Measurements from ENCODE around the gene EBF4.

Gene EBF4

GRCh38 chr20:2745060-2745910 lies 52.7 kb downstream of the EBF4 start:
- DNase-seq: no peak

DNA sequence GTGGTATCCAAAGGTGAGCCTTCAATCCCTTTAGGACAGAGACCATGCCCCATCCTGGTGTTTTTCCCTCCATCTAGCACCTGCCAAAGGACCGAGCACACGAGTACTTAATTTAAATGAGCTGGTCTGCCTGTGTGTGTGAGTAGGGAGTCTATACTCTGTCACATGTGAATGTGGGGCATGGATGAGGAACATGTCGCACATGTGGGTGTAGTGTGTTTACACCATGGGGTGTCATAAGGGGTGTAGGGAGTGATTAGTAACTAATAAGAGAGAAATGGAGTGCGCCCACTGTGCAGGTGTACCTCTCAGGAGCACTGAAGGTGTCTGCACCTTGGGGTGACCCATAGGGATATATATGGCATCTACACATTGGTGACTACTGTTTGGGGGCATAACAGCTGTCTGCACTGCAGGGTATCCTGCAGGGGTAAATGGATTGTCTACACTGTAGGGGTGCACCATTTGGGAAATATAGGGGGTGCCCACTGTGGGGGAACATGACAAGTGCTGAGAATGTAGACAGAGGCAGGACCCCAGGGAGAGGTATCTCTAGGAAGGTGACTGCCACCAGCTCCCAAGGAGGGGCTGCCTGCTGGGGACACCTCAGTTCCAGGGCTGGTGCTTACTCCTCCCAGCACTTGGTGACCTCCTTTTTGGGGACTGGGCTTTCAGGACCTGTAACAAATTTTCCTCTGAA lies 53.5 kb downstream of the EBF4 start:
- no peak for DNase-seq

DNA sequence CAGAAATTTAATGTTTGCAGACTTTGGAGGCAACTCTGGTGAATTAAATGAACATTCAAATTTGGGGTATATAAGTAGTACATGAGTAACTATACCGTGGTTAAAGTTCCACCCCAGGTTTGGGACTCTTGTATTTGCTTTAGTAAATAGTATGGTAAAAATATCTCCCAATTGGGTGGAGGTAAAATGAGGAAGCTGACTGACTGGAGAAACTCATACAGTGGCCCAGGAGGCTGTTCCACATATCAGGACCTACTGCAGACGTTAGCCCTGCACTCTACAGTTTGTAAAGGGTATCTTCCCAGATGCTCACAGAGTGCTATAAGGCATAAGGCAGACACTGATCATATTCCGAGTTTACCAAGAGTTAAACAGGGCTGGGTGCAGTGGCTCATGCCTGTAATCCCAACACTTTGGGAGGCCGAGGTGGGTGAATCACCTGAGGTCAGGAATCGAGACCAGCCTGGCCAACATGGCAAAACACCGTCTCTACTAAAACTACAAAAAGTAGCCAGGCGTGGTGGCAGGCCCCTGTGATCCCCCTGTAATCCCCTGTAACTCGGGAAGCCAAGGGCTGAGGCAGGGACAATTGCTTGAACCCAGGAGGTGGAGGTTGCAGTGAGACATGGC lies 54.2 kb downstream of the EBF4 start:
- no peak for DNase-seq

DNA sequence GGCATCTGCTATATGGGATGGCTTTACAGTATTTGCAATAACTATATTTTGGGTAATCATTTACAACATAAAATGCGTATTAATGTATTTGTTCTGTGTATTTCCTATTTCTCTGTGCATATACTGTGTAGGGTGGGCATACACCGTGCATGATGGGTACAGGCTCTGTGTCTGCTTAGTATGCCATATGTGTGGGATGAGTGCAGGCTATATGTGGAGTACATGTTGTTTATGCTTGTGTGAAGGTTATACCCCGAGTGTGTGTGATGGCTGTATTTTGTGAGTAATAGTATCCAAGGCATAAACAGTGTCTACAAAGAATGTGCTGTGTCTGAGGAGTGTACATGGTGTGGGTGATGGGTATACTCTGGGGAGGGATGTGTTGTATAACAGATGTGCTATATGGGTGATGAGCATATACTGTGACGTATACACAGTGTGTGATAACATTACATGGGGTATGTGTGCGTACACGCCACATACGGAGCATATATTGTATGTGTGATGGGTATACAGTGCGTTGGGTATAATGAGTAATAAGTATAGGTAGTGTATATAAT lies 55.2 kb downstream of the EBF4 start:
- DNase-seq: no peak

DNA sequence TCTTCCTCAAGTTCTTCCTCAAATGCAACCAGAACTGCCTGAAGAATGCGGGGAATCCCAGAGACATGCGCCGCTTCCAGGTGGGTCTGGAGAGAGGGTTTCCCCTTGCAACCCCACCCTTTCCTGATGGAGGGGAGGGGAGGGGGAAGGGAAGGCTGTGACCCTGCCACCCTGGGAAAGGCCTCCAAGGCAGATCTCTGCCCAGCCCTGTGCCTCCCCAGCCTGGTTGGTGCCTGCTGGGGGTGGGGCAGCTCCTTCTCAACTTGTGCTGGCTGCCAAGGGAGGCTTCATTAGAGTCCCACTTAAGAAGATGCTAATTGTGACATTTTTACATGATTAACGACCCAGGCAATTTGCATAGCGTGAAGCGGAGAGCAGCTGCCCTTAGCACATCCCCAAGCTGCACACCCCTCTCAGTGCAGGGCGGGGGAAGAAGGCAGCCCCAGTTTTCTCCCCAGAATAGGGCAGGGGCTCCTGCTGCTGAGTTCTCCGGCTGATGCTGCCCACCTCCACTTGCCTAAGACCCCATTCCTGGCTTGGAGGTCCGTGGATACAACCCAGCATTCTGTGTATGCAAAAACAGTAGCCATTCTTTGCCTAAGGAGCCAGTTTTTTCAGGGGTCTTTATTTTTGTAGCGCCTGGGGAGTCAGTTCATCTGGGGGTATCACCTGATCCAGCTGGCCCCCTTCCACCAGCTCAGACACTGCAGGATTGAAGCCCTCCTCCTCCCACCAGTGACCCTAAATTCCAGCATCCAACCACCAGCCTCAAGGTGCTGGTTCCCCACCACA lies 56.2 kb downstream of the EBF4 start:
- DNase-seq: no peak

GRCh38 chr20:2749343-2749950 lies 56.9 kb downstream of the EBF4 start:
- no peak for DNase-seq

GRCh38 chr20:2749951-2750490 lies 57.4 kb downstream of the EBF4 start:
- no peak for DNase-seq

DNA sequence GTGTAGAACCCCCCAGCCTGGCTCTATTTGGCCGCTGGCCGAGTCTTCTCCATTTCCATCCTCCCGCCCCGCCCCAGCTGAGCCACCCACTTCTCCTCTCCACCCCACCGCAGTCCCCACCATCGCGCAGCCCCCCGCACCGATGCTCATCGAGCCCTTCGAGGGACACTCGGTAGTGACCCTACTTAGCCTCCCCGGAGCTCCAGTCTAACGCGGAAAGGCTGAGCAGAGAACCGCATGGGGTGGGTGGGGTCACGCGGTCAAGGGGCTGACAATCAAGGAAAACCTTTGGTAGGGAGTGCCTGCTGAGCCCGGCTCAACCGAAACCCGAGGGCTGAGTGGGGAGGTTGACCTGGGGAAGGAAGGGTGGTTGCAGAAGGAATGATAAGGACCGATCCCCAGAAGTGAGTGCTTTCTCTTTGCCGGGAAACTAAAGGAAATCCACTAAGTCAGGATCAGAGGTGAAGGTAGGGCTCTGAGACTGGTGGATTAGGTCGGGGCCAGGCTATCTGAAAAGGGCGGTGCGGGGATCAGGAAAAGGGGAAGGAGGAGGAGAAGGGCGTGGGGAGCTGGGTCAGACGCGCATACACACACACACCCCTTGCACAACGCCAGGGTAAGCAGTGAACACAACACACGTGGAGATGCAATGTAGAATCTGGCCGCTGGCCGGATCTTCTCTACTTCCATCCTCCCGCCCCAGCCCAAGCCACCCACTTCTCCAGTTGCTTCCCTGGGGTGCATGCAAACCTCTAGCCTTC lies 58.1 kb downstream of the EBF4 start:
- no peak for DNase-seq

- DNase-seq: no peak
Observed at GRCh38 chr20:2751347-2751877, 58.8 kb downstream of the EBF4 start.

DNA sequence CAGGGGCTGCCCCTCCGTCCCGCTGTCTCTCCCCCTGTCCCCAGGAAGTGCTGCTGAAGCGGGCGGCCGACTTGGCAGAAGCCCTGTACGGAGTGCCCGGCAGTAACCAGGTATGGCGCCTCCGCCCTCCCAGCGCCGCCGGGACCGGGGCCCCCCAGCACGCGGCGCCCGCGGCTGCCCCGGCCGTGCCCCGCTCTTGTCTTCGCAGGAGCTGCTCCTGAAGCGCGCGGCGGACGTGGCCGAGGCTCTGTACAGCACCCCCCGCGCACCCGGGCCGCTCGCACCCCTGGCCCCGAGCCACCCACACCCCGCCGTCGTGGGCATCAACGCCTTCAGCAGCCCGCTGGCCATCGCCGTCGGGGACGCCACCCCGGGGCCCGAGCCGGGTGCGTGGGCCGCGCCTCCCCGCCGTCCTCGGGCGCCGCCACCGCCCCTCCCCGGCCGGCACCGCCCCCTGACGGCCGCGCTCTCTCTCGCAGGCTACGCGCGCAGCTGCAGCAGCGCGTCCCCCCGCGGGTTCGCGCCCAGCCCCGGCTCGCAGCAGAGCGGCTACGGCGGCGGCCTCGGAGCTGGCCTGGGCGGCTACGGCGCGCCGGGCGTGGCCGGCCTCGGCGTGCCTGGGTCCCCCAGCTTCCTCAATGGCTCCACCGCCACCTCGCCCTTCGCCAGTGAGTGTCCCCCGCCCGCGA lies 59.4 kb downstream of the EBF4 start:
- peak; percentile 55 to 65 for DNase-seq

DNA sequence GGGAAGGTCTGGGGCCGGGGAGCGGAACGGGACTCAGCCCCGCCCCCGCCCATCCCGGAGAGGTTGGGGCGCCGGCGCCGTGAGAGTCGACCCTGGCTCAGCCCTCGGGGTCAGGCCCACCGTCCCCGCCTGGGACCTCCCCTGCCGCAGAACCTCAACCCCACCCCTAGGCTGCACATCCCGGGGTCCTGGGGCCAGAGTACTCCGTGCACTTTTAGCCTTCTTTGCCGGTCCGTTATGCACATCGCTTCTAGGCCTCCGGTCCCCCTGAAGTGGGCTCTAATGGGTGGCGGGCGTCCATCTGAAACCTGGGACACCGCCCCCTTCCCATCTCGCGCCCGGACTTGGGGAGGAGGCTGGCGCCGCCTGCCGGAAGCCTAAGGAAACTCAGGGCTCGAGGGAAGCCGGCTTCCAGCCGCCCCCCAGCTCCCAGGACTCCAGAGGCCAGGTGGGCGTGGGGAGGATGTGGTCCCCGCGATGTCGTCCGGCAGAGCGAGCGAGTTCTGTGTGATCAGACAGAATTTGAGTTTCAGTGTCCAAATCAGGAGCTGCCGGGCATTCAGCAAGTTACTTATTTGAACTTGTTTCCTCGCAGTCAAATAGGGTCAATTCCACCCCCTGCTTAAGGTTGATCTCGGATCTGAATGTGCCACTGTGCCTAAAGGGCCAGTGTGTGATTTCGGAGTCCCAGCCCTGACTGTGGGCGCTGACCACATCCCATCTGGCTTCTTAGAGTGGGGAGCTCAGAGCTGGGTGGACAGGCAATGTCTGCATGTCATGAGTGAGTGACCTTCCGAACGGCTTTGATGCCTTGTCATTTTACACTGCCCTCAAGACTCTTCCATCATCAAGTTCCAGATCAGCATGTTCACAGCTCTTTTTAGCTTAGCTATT lies 60.2 kb downstream of the EBF4 start:
- peak; percentile 49 to 63 for DNase-seq

GRCh38 chr20:2753461-2754040 lies 61.0 kb downstream of the EBF4 start:
- DNase-seq: no peak

DNA sequence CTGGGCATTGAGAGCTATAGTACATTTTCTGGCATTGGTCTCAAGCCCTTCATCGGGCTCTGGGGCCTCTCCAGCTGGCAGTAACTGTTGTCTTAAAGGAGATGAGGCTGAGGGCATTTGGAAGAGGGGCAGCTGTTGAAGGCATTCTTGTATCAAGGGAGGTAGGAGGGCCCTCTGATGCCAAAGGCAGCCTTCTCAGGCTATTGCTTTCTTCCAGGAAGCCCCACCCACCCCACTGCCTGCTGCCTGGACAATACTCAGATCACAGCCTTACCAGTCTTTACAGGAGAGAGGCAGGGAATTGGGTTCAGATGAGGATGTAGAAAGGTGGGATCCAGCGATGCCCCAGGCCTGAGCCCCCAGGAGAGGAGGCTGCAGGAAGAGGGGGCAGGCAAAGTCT lies 61.8 kb downstream of the EBF4 start:
- no peak for DNase-seq

GRCh38 chr20:2755451-2756055 lies 63.0 kb downstream of the EBF4 start:
- no peak for DNase-seq

DNA sequence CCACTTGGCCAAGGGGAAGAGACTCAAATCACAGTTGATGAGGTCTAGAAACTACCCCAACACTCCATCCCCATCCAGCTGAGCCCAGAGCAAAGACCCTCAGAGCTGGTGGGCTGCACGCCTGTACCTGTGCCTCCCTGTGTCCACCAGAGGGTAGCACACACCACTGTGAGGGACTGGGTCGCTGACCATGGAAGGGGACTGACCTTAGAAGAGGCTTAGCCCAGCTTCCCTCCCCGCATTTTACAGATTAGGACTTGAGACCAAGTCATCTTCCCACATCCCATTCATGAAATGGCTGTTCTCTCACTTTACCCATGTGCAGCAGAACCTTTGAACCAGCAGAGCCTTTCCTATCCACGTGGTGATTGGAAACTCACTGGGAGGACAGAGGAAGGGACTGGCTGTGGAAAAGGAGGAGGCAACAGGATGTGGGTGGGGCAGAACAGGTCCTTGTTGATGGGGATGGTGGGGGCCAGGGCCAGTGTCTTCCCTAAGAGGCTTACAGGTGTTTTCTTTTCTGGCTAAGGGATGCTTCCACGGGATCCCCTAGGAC lies 63.6 kb downstream of the EBF4 start:
- DNase-seq: no peak

DNA sequence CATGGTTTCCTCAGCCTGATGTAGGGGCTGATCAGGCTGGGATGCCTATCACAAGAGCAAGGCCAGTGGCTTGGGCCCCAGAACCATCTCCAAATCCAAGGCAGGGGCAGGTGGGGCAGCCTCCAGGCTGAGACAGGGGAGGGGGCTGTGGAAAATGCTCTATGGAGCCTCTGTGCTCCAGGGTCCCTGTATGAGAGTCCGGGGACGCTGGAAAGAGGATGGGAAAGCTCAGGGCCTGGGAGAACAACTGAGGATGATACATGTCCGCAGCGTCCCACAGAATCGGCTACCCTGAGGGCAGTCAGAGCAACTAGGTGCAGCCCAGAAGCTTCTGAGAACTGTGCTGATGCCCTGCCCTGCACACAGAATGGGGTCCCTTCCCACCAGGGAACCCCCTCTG lies 64.4 kb downstream of the EBF4 start:
- no peak for DNase-seq

DNA sequence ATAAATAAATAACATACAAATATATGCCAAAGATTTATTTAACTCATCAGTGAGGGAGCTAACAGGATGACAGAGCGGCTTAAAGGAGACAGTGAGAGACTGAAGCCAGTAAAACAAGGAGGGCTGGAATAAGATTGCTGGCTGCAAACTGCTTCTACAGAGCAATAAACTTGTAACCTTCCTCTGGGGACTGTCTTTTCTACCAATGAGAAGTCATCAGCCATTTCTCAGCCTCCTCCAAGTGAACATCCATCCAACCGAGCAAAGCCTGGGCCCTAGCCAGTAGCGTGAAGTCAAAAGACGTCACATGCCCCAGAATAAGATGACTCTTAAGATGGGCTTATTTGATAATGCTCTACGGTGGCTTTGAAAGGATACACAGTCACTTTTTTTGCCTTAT lies 65.4 kb downstream of the EBF4 start:
- DNase-seq: no peak

DNA sequence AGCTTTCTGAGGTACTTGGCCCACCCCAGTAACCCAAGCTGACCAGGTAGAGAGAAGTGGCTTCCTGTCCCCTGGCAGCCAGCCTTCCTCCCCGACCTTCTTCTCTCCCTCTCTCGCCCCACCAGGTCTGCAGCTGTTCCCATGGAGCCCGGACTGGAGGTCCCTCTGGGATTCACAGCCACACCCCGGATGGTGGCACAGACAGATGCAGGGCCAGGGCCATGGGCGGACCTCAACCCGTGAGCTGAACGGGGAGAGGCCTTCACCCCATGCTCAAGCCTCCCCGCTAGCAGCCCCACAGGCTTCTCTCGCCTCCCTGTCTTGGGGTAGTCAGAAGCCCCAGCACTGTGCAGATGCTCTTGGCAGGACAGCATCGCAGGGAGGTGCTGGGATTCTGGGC lies 66.6 kb downstream of the EBF4 start:
- no peak for DNase-seq
